GM19240 (cell line): ENCODE measurements around the gene FARP2.
"Not testable (repeated sequence)": the region's sequence is repeated elsewhere in the genome, so short reads cannot be mapped to it uniquely, and the experiment has no call there.

ENCODE experiments used
- DNase-seq: peaks from one replicate; pipeline ENCODE4 v3.0.0; 2011; ENCODE audit warnings: low spot score; ENCODE audit not compliant: insufficient read length

FARP2 gene

DNA sequence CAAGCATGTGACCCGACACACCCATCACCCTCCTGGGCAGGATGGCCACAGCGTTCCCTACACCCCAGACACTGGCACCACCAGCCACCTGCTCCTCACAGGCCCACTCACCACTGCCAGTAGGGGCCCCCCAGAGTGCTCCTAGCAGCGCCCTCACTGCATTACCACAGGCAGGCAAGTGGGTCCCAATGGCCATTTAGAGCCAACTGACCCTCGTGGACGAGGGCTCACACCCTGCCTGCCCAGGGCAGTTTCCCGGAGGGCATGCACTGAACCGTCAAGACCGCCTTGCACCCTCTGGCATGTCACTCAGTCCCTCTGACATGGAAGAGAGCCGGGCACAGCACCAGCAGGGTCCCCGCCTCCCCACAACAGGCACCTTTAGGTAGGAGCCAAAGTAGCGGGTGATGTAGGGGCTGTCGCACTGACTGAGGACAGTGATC is 145.0 kb downstream of the FARP2 start:
- no peak for DNase-seq

GRCh38 chr2:241501551-241501950 is 145.5 kb downstream of the FARP2 start:
- no peak for DNase-seq

- DNase-seq = no peak
These were observed 146.2 kb downstream of the FARP2 start for GRCh38 chr2:241502281-241502680.

DNA sequence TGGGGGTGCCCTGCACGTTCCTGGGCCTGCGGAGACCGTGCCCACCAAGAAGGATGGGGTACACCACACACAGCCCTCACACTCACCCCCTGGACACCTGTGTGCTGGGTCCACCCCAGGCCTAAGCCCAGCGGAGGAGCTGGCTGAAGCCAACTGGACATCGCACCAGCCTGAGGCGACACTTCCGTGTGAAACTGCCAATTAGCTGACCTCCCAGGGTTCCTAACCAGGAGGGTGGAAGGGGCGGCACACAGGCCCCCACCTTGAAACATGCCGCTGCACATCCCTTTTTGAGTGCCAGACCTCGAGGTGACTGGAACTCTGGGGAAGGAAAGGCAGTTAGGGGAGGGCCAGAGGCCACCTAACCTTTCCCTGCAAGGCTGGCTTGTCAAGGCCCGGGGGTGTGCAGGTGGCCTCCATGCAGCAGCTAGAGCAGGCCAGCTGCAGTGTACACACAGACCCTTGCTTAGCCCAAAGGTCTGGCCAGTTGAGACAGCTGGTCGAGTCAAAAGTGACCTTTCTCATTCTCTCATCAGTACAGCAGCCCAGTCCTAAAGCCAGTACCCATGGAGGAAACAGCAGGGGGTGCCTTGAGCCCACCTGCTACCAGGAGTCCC is 147.8 kb downstream of the FARP2 start:
- DNase-seq = no peak

DNA sequence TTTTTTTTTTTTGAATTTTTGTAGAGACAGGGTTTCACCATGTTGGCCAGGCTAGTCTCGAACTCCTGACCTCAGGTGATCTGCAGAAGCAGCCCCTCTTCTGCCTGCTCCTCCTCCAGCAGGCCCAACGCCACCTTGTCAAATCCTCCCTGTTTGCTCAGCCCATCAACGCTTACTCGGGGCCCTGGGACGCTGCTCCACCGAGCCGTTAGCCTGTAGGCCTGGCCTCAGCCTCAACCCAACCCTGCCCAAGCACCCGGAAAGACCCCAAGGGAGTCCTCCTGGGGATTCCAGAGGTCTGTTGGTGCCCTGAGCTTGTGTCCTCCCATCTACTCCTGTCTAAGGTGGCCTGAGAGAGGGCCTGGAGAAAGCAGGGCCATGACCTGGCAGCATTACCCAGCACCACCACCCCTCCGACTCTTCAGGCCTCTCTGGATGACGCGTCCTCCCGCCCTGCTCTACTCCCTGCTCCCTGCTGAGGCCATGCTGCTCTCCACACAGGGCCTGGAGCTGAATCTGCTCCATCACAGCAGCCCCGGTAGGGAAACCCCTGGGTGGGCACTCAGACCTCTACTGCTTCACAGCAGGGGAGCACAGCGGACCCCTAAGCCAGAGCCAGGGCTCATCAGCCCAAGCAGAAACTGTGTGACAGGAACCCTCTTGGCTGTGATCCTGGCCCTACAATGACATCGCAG is 149.1 kb downstream of the FARP2 start:
- DNase-seq = no peak

DNA sequence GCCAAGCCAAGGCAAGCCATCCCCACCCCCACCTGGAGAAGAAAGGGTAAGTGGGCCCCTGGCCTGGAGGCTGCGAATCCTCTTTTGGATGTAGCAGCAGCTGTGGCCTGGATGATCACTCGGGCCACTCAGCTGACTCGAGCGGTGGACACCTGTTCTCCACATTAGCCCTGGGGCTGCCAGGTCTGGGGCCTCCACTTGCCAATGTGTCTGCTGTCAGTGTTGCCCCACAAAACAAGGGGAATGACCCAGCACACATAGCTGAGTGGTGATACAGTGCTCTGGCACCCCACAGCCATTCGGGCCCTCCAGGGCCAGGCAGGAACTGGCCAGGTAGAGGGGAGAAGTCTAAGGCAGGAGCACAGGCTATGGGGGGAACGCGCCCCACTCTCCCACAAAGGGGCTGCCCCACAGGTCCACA is 149.7 kb downstream of the FARP2 start:
- no peak for DNase-seq

DNA sequence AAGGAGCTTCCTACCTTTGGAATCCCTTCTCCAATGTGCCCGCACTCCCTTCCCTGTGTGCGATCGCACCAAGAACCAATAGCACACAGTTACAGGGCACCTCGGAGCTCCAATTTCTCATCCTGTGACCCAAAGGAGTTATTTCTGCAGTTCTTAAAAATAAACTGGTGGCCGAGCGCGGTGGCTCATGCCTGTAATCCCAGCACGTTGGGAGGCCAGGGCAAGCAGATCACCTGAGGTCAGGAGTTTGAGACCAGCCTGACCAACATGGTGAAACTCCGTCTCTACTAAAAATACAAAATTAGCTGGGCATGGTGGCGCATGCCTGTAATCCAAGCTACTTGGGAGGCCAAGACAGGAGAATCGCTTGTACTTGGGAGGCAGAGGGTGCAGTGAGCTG is 150.2 kb downstream of the FARP2 start:
- not testable (repeated sequence) for DNase-seq

DNA sequence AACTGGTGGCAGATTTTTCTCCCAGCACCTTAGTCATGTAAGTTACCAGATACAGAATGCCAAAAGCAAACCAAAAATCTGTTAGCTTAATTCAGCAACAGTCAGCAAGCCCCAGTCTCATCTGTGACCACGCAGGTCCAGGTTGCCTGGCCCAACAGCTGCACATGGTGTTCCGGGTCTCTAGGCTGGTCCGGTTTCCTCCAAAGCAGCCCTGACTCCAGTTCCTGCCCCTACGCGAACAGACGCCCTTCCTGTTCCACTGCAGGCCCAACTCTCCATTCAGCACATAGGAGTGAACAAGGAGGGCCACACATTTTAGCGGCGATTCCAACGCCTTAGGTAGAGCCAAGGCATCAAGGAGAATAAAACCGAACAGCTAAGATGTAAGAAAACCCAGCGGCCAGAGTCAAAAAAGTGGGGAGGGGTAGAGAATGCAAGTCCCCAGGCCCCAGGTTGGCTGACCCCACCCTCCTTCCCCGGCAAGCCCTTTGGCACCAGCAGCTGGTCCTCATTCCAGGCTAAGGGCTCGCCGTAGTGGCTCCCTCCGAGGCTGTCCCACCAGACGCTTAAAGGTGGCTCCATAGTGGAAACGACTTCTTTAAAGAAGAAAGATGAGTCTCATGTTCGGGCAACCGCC is 150.8 kb downstream of the FARP2 start:
- DNase-seq = no peak

DNA sequence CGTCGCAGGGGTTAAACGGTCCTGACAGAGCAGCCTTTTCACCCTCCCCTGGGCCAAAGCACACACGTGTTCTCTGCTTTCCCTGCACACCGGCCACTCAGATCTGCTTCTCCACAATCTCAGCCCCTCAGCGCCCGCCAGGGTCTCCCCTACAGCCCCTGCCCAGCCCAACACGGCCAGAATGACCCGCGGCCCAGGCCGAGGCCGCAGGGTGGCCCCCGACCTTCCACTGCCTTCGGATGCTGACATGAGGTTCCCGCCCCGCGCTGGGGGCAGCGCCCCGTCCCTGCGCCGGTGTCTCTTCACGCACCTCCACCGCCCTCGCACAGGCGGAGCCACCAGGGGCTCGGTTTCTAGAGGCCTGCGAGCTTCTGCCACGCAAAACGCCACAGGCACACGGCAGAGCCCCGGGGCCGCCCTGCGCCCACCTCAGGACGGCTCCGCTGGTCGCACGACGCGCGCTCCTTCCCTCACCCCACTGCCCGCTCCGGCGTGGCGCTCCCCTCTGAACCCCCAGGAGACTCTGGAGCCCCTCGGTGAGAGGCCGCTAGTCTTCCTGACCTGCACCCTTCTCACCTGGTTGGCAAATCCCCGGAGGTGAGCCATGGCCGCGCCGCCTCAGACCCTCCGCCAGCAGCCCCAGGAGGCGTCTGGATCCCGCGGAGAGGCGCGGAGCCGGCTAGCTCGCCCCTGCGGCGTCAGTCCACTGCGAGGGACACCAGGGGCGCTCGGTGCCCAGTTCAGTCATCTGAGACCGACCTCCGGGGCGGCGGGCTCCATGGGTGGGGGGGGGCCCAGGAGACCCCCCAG is 151.6 kb downstream of the FARP2 start:
- no peak for DNase-seq

DNA sequence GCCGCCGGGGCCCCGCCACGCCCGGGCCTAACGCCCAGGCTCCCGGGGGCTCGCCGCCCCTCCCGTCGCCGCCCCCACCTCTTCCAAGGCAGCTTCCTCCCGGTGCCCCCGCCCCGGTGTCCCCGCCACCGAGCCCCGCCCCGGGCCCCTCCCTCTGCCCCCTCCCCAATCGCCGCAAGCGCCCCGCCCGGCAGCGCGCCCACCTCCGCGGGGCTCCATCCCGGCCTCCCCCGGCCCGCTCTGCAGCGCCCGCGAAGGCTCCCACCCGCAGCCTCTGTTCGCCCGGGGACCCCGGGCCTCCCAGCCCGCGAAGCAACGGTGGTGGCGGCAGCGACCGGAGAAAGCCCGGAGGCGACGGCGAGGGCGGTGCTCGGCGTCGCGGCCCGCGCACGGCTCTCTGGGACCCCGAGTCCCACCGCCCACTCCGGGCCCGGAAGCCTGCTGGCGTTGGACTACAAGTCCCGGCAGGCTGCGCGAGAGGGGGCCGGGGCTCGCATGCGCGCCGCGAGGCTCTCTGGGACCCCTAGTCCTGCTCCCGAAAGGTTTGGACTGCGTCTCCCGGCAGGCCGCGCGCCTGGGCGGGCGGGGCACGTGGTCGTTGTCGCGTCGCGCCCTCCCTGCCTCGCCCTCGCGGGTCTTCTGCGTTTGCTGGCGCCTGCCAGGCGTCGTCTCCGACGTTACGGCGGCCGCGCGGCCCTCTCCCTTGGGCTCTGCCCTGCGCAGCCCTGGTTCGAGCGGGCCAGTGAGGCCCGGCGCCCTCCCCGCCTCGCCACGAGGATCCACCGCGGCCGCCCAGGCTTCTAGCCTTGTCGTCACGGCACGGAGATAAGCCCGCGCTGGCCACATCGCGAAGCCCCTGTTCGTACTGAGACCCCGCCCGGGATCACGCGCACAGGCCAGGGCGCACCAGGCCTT is 152.4 kb downstream of the FARP2 start, which contains the start of gene STK25:
Gene STK25 (minus strand): TSS at position 345 of the 915 bp plus-strand sequence. CDS start 549 bp downstream, outside the sequence.
- DNase-seq = peak; percentile 93

- no peak for DNase-seq
These were observed 153.2 kb downstream of the FARP2 start for GRCh38 chr2:241509155-241509784.

- no peak for DNase-seq
These were observed 155.1 kb downstream of the FARP2 start for GRCh38 chr2:241511091-241511741.

GRCh38 chr2:241514553-241514952 is 158.5 kb downstream of the FARP2 start:
- no peak for DNase-seq

DNA sequence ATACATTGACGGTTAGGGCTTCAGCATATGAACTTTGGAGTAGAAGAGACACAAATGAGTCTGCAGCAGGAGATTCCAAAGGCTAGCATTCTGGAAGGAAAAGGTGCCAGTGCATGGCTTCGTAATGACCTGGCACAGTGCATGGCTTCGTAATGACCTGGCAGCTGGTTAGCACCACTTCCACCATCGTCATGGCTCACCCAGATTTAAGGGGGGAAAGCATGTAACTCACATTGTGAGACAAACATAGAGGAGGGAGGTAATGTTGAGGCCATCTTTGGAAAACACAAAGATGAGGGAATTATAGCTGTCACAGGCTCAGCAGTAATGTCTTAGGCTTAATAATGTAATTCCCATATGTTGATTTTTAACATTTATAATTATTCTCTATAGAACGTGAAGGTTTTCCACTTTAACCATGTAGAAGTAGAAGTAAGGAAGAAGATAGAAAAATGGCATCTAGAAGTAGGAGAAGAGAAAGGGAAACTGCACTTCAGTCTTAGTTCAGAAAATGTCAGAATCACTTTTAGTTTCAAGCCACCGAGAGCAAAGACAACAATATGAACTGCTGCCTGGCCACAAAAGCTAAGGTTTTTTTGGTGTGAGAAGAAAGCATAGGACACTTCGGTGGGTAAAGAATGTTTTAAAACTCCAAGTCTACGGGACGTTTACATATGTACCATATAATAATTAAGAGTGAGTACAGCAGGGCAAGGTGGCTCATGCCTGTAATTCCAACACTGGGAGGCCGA is 159.1 kb downstream of the FARP2 start:
- peak; percentile 51 for DNase-seq

GRCh38 chr2:241516520-241516965 is 160.5 kb downstream of the FARP2 start:
- DNase-seq = no peak

DNA sequence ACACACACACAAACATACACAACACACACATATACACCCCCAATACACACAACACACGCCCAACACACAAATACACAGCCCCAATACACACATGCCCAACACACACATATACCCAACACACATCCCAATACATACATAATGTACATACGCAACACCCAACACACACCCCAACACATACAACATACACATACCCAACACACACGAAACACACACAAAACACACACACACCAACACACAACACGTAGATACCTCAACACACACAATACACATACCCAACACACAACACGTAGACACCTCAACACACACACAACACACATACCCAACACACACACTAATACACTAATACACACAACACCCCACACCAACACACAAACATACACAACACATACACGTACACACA is 161.2 kb downstream of the FARP2 start:
- no peak for DNase-seq

DNA sequence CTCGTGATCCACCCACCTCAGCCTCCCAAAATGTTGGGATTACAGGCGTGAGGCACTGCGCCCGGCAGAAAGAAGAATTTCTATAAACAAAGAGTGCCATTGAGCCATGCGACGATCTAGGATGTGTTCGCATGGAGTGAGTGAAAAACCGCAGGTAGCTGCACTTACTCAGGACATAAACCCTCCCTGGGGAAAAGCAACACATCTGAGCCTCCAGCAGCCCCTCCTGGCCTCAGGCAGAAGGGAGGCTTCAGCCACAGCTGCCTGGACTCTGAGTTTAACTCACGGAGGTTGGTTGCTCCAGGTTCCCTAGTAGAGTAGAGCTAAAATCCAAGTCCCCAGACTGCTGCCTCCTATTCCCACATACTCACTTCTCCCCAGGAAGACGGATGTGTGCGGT is 163.6 kb downstream of the FARP2 start:
- no peak for DNase-seq

- DNase-seq = no peak
These were observed 166.4 kb downstream of the FARP2 start for GRCh38 chr2:241522477-241522876.
